Measurements from ENCODE around the gene PHF12.

- TF ChIP-seq EGR1 (IDR thresholded peaks at IDR 0.05): no peak
- no peak for TF ChIP-seq CREB1 (IDR thresholded peaks at IDR 0.05; ENCODE audit: low read depth)
- TF ChIP-seq RAD21 (IDR thresholded peaks at IDR 0.05; ENCODE audit: low read depth): no peak
- TF ChIP-seq TAF1 (IDR thresholded peaks at IDR 0.05; ENCODE audit: low read depth): no peak
- TF ChIP-seq NFIC (IDR thresholded peaks at IDR 0.05): no peak
- TF ChIP-seq FOXM1 (IDR thresholded peaks at IDR 0.05; ENCODE audit: borderline replicate concordance, low read depth): no peak
- TF ChIP-seq YY1 (IDR thresholded peaks at IDR 0.05; ENCODE audit: low read depth): no peak
These were observed 73.0 kb downstream of the PHF12 start for GRCh38 chr17:28878158-28878910.
